Activated T-cell treated with anti-CD3 and anti-CD28 coated beads, Interleukin-2, amount 50 U/mL, for 48 hours (primary cell): ENCODE measurements around the gene TSPY2.
"Not testable (repeated sequence)": the region's sequence is repeated elsewhere in the genome, so short reads cannot be mapped to it uniquely, and the experiment has no call there.

Experiments used
- DNase-seq, 2 experiments: peaks; one replicate each; pipeline ENCODE4 v3.0.0-alpha.2; 2020

The TSPY2 gene

GRCh38 chrY:6245923-6246322 lies at the start of gene TSPY2:
TSS of gene TSPY2 (plus strand) at chrY:6246223. CDS start at chrY:6246269, 46 bp downstream.
- not testable (repeated sequence) for DNase-seq

GRCh38 chrY:6209565-6209964 lies 36.5 kb upstream of the TSPY2 start:
- not testable (repeated sequence) for DNase-seq

GRCh38 chrY:6217045-6217444 lies 29.0 kb upstream of the TSPY2 start:
- DNase-seq, result not testable (repeated sequence)

- DNase-seq, result not testable (repeated sequence)
These were observed 23.8 kb downstream of the TSPY2 start for GRCh38 chrY:6269839-6270238.
